HCT116 (cell line): ENCODE measurements around the gene DEXI. TPM values are rescaled to one million over a fixed set of nuclear protein-coding genes. Genes with fewer than 3 reads are reported as not detected.

Source experiments
- ATAC-seq: fragments of 200-7000 bp; cut with Tn5 transposase; 2 replicates; pipeline ENCODE4 v1.9.1; 2020; ENCODE audit warnings: mild to moderate bottlenecking, moderate library complexity
- BruUV-seq: library from RNA; stranded (reverse); fragments of 400-500 nt; replicated peaks from 2 replicates; lab custom pipeline; 2021; lab: Mats Ljungman, UMichigan
- CTCF ChIA-PET: fragments of 300-600 bp; sonication (Branson Sonifier 250); formaldehyde crosslinking; loops from one replicate; lab custom pipeline; 2021; ENCODE audit warnings: antibody characterized with exemption; lab: Charles Lee
- POLR2A ChIA-PET: fragments of 300-600, 350-600 bp; sonication (Branson Sonifier 250); formaldehyde crosslinking; loops from one replicate; lab custom pipeline; 2021; ENCODE audit warnings: antibody characterized with exemption; lab: Charles Lee
- RAD21 ChIA-PET, 2 experiments: fragments of 300-600 bp; sonication (Branson Sonifier 250); formaldehyde crosslinking; loops; one replicate each; lab custom pipeline; 2023; ENCODE audit warnings: low total read pairs in 2 of 2; ENCODE audit not compliant: uncharacterized antibody in 2 of 2, unreplicated experiment in 2 of 2, low non-redundant PET in 1 of 2; lab: Charles Lee
- DNase-seq: peaks from one replicate; pipeline ENCODE4 v3.0.0-alpha.2; 2010; ENCODE audit warnings: low read depth, low spot score
- H2AFZ ChIP-seq: fragments of 200-600 bp; shearing (Covaris generic), sonication (generic); 2 replicates; pipeline ENCODE4 v1.6.1; 2017; ENCODE audit warnings: low read depth, mixed run types, mixed read lengths, antibody characterized with exemption, low read length; ENCODE audit not compliant: poor library complexity, severe bottlenecking
- H3K27ac ChIP-seq: 2 replicates; pipeline ENCODE4 v1.5.1; 2012; ENCODE audit warnings: low read depth, low read length
- H3K27me3 ChIP-seq: fragments of 200-600 bp; sonication (generic); 2 replicates; pipeline ENCODE4 v1.6.1; 2016; ENCODE audit warnings: mixed run types, low read length, mixed read lengths; ENCODE audit not compliant: insufficient read depth
- H3K36me3 ChIP-seq, 2 experiments: fragments of 200-500 bp in 1 of 2; fragments of 200-600 bp in 1 of 2; sonication (Bioruptor generic) in 1 of 2; sonication (generic) in 1 of 2; 2 replicates each; pipeline versions ENCODE4 v1.5.1 to v1.6.1; 2014 to 2016; ENCODE audit warnings: low read length in 2 of 2, inconsistent platforms in 1 of 2, mixed read lengths in 1 of 2, mixed run types in 1 of 2; ENCODE audit not compliant: insufficient read depth in 2 of 2, control insufficient read depth in 1 of 2
- H3K4me1 ChIP-seq, 2 experiments: fragments of 200-600 bp in 1 of 2; sonication (generic) in 1 of 2; 2 replicates each; pipeline versions ENCODE4 v1.5.1 to v1.6.1; 2012 to 2017; ENCODE audit warnings: low read length in 2 of 2, inconsistent platforms in 1 of 2, mild to moderate bottlenecking in 1 of 2, mixed read lengths in 1 of 2, mixed run types in 1 of 2, moderate library complexity in 1 of 2; ENCODE audit not compliant: insufficient read depth in 2 of 2, control insufficient read depth in 1 of 2
- H3K4me2 ChIP-seq: fragments of 200-600 bp; sonication (generic); 2 replicates; pipeline ENCODE4 v1.6.1; 2017; ENCODE audit warnings: mixed run types, low read length, mixed read lengths
- H3K4me3 ChIP-seq, 2 experiments: fragments of 200-600 bp in 1 of 2; sonication (generic) in 1 of 2; replicated peaks in 1 of 2; 2 replicates each; pipeline ENCODE4 v1.5.1; 2011 to 2016; ENCODE audit warnings: low read length in 2 of 2, control low read depth in 1 of 2, low read depth in 1 of 2, mild to moderate bottlenecking in 1 of 2, mixed read lengths in 1 of 2, mixed run types in 1 of 2
- H3K79me2 ChIP-seq: fragments of 200-600 bp; sonication (generic); 2 replicates; pipeline ENCODE4 v1.6.1; 2017; ENCODE audit warnings: mild to moderate bottlenecking, mixed run types, low read length, moderate library complexity, mixed read lengths; ENCODE audit not compliant: insufficient read depth
- H3K9ac ChIP-seq: fragments of 200-600 bp; sonication (generic); 2 replicates; pipeline ENCODE4 v1.6.1; 2016; ENCODE audit warnings: low read length, mixed read lengths
- H3K9me2 ChIP-seq: fragments of 200-600 bp; sonication (generic), shearing (Covaris generic); 2 replicates; pipeline ENCODE4 v1.6.1; 2017; ENCODE audit warnings: mixed run types, mild to moderate bottlenecking, moderate library complexity; ENCODE audit not compliant: insufficient read depth
- H3K9me3 ChIP-seq, 2 experiments: fragments of 200-500 bp in 1 of 2; fragments of 200-600 bp in 1 of 2; sonication (Bioruptor generic) in 1 of 2; sonication (generic) in 1 of 2; 2 replicates each; pipeline ENCODE4 v1.6.1; 2014 to 2017; ENCODE audit warnings: low read length in 2 of 2, mixed read lengths in 2 of 2, inconsistent platforms in 1 of 2, low read depth in 1 of 2, mild to moderate bottlenecking in 1 of 2, mixed run types in 1 of 2, moderate library complexity in 1 of 2; ENCODE audit not compliant: control insufficient read depth in 1 of 2, insufficient read depth in 1 of 2
- H4K20me1 ChIP-seq: fragments of 200-600 bp; sonication (generic), shearing (Covaris generic); 2 replicates; pipeline ENCODE4 v1.6.1; 2017; ENCODE audit warnings: mixed run types, mild to moderate bottlenecking, moderate library complexity; ENCODE audit not compliant: insufficient read depth
- ATF3 ChIP-seq: IDR thresholded peaks from 2 replicates; pipeline ENCODE4 v1.6.1; 2012
- CTCF ChIP-seq, 3 experiments: fragments of 200-600 bp in 1 of 3; sonication (generic) in 1 of 3; IDR thresholded peaks in 2 of 3; conservative IDR thresholded peaks in 1 of 3; 2 replicates each; pipeline ENCODE4 v1.5.1; 2012 to 2017; ENCODE audit warnings: low read depth in 2 of 3, low read length in 2 of 3, antibody characterized with exemption in 1 of 3, borderline replicate concordance in 1 of 3, control low read depth in 1 of 3, mild to moderate bottlenecking in 1 of 3, mixed read lengths in 1 of 3, mixed run types in 1 of 3, moderate library complexity in 1 of 3; ENCODE audit not compliant: insufficient read depth in 1 of 3
- MAX ChIP-seq: IDR thresholded peaks from 2 replicates; pipeline ENCODE4 v1.6.1; 2012
- RAD21 ChIP-seq: IDR thresholded peaks from 2 replicates; pipeline ENCODE4 v1.6.1; 2012; ENCODE audit warnings: low read depth, mild to moderate bottlenecking
- ZBTB33 ChIP-seq: IDR thresholded peaks from 2 replicates; pipeline ENCODE4 v1.6.1; 2011; ENCODE audit warnings: mild to moderate bottlenecking, low read length, moderate library complexity; ENCODE audit not compliant: insufficient replicate concordance; ENCODE audit errors: extremely low read depth
- ZNF274 ChIP-seq: fragments of 200-500 bp; sonication (Bioruptor generic); IDR thresholded peaks from 2 replicates; pipeline ENCODE4 v1.6.1; 2014; ENCODE audit warnings: mild to moderate bottlenecking, low read depth, low read length, inconsistent platforms
- intact Hi-C: fragments of 100-400 bp; cut with micrococcal nuclease; formaldehyde crosslinking; loops from 2 replicates; pipeline ENCODE4 v1.10.0; 2022
- total RNA-seq: library from RNA; stranded (reverse); gene quantifications from one replicate; pipeline ENCODE4 v1.2.1, GENCODE V29; 2021; ENCODE audit not compliant: unreplicated experiment

DEXI gene
- total RNA-seq, 1 experiment from 2014 or later, result 37.8 TPM

GRCh38 chr16:10983159-10983558 is 40.9 kb upstream of the DEXI start:
- ChIA-PET RAD21 (interaction anchor here in 1 of 2 experiments (0.7 to 1.5 kb wide), 3 partner anchors 235 to 373 kb away, joined by 3 to 6 read pairs (median 5); partner anchors contain the start of gene SOCS1), CTCF (interaction anchor here (0.6 to 3.0 kb wide), 5 partner anchors 10 to 375 kb away, joined by 3 to 24 read pairs (median 4); partner anchors contain the start of gene SOCS1), POLR2A (interaction anchor here (0.8 to 1.9 kb wide), 2 partner anchors 117 to 272 kb away, joined by 3 to 14 read pairs; partner anchors contain the start of gene SOCS1)
- Histone ChIP-seq H3K9ac (no peak overlapping the region), H3K9me3 (no peaks in the 10 kb centered on the region), H3K27me3 (no peaks in the 10 kb centered on the region), H3K4me3 (no peak overlapping the region), H3K36me3 (no peaks in the 10 kb centered on the region), H3K27ac (no peak overlapping the region)
- DNase-seq, result no peak
- BruUV-seq, result no TSS peak
- peak; percentile 15; the same call in 1 of the 2 replicates for TF ChIP-seq MAX
- TF ChIP-seq CTCF (IDR thresholded peaks at IDR 0.05 in 2 of 3, conservative IDR thresholded peaks at IDR 0.05 in 1 of 3; ENCODE audit: borderline replicate concordance in 1 of 3, insufficient read depth in 1 of 3, low read depth in 2 of 3, low read length in 2 of 3), result peak; percentile 35 to 50 (median 46); a peak in 5 of 6 replicates
- peak; percentile 64 for TF ChIP-seq RAD21
- no peak for TF ChIP-seq ZBTB33
- TF ChIP-seq ATF3, result no peak
- no peak for TF ChIP-seq ZNF274
- TF ChIP-seq, all 23 proteins: peak for 3
- H3K79me2 ChIP-seq, result no peaks in the 10 kb centered on the region
- H3K4me2 ChIP-seq, result no peak overlapping the region
- H4K20me1 ChIP-seq, result no peaks in the 10 kb centered on the region
- intact Hi-C loops, result no loop called here
- H2AFZ ChIP-seq, result no peak overlapping the region
- peak; percentile 77 for ATAC-seq
- H3K4me1 ChIP-seq, result peaks cover 0 to 6% of the 10 kb centered on the region in 2 experiments; a peak in 1 of 4 replicates
- no peaks in the 10 kb centered on the region for H3K9me2 ChIP-seq
